Activated T-cell treated with anti-CD3 and anti-CD28 coated beads for 24 hours (primary cell): ENCODE measurements around the gene SP6.

ENCODE experiments used
- DNase-seq: peaks from one replicate; pipeline ENCODE4 v3.0.0-alpha.2; 2020; ENCODE audit warnings: low read depth

SP6 gene

DNA sequence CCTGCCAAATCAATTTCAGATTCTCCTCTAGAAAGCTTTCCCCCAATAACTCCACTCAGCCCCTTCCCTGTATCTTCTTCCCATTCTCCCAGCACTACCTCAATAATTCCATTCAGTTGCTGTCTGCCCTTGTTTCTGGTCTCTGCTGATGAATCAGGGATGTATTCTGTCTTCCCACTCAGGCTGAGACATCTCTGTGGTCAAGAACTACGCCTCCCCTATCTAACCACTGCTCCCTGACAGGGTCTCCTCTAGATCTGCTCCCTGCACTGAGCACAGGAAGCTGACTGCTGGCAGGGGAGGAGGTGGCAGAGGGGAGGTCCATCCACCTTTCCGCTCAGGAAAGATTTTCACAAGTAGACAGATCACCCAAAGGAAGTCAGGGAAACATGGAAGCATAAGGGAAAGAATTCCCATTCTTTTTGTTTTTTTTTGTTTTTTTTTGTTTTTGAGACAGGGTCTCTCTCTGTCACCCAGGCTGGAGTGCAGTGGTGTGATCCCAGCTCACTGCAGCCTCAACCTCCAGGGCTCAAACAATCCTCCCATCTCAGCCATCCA is 28.1 kb upstream of the SP6 start:
- no peak for DNase-seq

- no peak for DNase-seq
Measured at GRCh38 chr17:47878203-47879027, 27.5 kb upstream of the SP6 start.

DNA sequence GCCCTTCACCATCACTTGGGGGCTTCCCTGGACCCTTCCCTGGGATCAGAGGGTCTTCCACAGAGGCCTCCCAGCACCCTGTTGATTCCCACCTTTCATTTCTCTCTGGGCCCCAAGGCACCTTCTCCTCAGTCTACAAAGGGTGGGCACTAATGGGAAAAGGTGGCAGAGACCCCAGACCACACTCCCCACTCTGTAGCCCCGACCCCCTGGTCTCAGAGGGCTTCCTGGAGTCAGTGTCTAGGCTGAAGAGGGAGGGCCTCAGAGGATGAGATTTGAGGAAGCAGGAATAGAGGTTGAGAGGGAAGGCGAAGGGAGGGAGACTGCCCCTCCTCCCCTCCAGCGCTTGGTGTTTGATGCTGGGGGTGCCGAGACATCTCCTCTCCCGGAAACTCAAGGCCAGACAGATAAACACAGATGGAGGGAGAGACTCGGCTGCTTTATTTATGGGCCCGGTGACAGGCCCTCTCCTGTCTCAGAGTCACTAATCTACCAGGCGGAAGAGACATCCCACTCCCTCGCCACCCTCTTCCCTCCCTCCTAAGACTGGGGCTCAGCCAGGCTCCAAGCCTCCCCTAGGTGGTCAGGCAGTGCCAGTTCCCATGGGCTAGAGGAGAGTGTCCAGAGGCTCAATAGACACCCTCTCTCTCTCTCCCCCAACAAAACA is 26.5 kb upstream of the SP6 start:
- no peak for DNase-seq

- DNase-seq = no peak
Measured at GRCh38 chr17:47875011-47875985, 24.3 kb upstream of the SP6 start.

DNA sequence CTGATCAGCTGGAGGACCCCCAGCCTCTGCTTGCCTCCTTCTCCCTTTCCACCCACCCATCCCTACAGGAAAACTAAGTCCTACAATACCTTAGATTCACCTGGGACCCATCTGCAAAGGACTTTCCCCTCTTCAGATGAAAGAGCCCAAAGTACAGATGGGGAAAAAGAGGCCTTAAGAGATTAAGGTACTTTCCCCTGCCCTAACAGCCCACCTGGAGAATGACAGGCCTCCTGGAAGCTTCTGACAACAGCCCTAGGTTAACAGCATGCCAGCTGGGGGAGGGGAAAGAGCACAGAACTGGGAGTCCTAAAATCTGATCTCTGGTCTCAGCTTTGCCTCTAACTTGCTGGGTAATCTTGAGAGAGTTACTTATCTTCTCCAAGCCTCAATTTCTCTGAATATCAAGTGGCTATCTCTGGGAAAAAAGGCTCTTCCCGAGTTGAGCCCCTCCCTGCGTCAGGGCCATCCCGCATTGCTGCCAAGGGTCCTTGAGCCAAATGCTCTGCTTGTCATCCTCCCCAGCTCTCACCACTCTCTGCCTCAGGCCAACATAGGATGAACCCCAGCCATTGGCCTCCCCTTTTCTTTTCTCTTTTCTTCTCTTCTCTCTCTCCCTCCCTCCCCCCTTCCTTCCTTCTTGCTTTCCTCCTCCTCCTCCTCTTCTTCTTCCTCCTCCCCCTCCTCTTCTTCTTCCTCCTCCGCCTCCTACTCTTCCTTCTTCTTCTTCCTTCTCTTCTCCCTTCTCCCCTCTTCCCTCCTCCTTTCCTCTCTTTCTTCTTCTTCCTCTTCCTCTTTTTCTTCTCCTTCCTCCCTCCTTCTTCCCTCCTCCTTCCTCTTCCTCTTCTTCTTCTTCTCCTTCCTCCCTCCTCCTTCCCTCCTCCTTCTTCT is 22.5 kb upstream of the SP6 start:
- no peak for DNase-seq

DNA sequence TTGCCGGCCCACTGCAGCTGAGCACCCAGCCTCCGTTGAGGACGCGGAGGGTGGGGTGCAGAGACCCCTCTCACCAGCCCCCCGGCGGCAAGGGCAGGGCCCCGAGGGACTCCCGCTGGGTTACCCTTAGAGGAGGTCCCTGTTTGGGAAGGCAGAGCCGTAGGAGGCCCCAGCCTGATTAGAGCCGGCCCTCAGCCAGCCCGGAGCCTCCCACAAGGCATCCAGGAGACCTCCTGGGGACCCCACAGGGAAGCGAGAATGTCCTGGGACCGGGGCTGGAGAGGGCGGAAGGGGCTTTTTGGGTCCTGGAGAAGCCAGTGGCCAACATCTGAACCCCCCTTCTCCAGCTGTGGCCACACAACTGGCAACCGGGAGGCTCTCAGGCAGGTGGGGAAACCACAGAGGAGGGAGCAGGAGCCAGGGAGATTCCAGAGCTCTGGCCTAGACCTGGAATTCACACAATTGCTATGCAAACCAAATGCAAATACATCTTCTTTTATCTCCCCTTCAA is 21.7 kb upstream of the SP6 start:
- no peak for DNase-seq

- DNase-seq = no peak
Measured at GRCh38 chr17:47872019-47872650, 21.2 kb upstream of the SP6 start.

GRCh38 chr17:47871048-47871447 is 20.1 kb upstream of the SP6 start:
- DNase-seq = no peak

DNA sequence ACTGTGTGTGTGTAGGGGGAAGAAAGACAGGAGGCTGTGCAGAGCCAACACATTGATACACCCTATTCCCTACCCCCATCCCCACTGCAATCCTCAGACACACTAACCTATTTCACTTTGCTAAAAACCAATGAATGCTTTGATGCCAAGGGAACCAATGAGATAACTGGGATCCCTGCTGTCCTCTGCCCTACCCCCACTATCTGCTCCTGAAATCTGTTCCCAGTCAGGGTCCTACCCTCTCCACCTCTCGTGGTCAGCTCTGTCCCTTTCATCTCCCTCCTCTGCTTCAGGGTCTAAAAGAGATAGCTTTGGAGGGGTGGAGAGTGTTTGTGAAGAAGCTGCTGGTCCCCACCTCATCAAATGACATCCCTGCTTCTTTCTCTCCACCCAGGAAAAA is 19.1 kb upstream of the SP6 start:
- DNase-seq = no peak

DNA sequence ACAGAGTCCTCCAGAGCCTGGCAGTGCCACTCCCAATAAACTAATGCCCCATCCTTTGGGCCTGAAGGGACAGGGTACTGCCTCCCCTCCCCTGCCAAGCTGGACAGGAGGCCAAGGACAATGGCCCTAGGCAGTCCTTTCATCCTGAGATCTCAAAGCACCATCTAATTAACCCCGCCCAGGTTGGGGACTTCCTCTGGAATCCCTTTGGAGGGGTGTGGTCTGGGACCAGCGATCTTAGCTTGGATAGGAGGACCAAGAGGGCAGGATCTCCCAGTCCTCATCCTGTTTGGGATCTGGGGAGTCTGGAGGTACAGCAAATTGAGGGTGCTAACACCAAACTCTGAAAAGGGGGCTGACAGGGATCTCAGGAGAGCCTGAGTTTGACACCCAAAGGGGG is 18.2 kb upstream of the SP6 start:
- DNase-seq = no peak

DNA sequence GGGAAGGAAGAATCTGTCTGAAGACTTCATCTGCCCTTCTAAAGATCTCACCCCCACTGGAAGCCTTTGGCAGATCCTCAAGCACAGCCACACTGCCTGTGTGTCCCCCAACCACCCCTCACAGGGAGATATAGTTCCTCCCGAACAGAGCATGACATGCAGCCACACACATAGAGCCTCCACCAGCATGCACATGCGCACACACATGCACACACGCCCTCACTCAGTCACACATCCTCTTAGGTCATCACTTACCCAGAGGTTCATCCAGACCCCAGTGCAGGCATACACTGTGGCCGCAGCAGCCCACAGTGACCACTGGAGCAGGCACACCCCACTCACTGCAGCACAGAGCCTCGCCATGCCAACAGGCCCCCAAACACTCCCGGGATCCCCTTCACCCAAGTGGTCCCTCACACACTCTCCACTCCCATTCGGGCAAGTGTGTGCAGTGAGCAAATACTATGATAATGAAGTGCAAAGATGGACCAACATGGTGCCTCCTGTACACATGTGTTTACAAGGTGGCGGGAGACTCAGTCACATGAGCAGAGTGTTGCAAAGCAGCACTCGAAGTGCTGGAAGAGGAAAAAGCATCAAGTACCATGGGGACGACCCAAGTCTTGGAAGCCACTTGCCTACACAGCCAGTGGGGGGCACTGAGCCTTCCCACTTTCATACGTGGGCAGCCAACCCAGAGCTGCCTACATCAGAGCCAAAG is 17.0 kb upstream of the SP6 start:
- DNase-seq = no peak

- no peak for DNase-seq
Measured at GRCh38 chr17:47866941-47867340, 16.0 kb upstream of the SP6 start.

GRCh38 chr17:47864791-47865216 is 13.8 kb upstream of the SP6 start:
- no peak for DNase-seq

GRCh38 chr17:47862621-47863440 is 11.9 kb upstream of the SP6 start:
- DNase-seq = no peak

GRCh38 chr17:47860386-47860785 is 9.4 kb upstream of the SP6 start:
- DNase-seq = no peak

GRCh38 chr17:47857551-47858455 is 6.8 kb upstream of the SP6 start:
- DNase-seq = no peak

DNA sequence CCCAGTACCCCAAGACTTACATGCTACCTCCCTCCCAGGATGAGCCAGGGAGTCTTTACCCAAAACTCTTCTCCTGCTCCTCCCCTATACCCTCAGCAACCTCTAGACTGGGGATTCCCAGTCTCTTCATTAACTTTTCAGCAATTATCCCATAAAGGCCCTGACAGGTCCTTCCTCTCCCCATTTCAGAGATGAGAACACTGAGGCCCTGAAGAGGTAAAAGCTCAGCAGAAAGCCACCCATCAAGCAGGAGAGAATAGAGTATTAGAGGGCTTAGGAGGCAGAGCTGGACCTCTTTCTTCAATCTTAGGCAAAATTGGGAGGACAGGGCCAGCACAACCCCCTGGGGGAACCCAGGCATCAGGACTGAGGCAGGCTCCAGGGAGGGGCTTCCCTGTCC is 5.9 kb upstream of the SP6 start:
- DNase-seq = no peak

GRCh38 chr17:47855737-47856136 is 4.8 kb upstream of the SP6 start:
- no peak for DNase-seq
